NCI-H748 (cell line): Measurements from ENCODE around the gene TMEM129.

Experiments
- DNase-seq: peaks from one replicate; lab custom pipeline; 2025; ENCODE audit not compliant: unreplicated experiment; lab: John Stamatoyannopoulos, UW

Gene TMEM129

GRCh38 chr4:1758306-1759121, 37.4 kb upstream of the TMEM129 start:
- no peak for DNase-seq

DNA sequence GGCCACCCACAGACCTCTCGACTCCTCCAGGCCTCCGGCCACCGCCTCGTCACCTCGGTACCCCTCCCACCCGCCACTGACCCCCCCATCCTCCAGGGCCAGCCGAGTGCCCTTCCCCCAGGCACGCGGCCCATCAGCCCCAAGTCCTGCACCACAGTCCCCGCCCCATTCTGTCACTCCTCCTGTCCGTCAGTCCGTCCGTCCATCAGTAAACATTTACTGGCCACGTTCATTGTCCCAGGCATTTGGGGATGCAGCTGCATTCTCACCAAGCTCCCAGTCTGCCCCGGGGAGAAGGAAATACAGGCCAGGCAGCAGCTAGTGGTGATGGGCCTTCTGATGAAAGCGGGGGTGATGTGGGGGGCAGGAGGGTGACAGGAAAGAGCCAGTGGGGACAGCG, 36.7 kb upstream of the TMEM129 start:
- no peak for DNase-seq

DNA sequence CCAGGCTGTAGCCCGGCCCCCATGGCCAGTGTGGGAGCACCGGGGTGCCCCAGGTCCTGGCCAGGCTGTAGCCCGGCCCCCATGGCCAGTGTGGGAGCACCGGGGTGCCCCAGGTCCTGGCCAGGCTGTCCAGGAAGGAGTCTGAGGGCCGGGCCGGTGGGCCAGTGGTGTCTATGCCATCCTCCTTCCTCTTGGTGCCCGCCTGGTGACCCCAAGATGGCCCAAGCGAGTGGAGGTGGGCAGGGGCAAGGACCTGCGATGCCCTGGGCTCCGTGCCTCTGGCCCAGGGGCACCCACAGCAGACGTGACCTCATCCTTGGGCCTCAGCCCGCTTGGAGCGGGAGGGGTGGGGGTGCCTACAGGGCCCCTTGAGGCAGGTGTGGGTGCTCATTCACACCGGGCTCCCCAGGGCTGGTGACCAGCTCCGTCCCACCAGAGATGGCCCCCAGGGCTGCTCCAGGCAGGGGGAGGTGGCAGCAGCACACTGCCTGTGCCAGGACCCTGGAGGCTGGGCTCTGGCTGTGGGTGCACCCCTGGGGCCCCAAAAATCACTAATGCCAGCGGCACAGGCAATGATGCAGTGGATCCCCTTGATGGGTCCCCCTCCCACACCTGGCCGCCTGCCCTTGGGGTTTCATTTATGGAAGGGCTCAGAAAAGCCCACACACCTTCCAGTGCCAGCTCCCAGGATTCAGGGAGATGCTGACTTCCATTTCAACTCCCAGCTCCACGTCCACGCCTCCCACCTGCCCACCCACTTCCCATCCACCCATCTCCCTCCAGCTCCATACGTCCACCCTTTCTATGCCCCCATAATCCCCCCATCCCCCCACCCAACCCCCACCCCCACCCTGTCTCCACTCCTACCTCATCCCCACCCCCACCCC, 36.0 kb upstream of the TMEM129 start:
- no peak for DNase-seq

DNA sequence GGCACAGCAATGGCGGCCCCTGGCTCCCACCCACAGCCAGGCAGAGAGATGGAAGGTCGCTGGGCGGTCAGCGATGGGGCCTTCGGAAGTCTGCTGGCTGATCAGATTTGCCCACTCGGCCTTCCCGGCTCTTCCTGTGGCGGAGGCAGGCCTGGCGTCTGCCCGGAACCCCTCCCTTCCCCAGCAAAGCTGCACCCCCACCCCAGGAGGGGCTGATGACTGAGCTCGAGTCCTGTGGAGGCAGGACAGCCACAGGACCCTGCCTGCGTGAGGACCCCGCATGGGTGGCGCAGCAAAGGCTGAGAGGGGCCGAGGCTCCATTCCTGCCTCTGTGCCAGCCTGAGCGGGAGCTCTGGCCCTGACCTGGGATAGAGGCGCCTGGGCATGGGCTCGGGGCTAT, 35.0 kb upstream of the TMEM129 start:
- no peak for DNase-seq

DNA sequence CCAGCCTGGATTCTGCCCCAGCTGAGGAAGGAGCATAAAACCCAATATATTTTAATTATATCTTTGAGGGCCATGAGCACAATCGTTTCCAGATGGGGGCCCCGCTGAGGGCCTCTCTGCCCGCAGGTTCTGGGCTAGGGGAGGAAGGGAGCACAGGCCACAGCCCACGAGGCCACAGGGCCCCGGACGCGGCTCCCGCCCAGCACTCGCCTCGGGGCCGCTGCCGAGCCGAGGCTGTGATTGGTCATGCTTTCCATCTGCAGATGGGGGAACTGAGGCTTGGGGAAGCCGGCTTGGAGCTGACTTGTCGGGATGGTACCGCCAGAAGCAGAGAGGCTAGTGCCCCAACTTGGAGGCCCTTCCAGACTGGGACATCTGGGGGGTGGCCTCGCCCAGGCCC, 34.2 kb upstream of the TMEM129 start:
- no peak for DNase-seq

GRCh38 chr4:1754336-1754735, 33.2 kb upstream of the TMEM129 start:
- DNase-seq, result no peak

DNA sequence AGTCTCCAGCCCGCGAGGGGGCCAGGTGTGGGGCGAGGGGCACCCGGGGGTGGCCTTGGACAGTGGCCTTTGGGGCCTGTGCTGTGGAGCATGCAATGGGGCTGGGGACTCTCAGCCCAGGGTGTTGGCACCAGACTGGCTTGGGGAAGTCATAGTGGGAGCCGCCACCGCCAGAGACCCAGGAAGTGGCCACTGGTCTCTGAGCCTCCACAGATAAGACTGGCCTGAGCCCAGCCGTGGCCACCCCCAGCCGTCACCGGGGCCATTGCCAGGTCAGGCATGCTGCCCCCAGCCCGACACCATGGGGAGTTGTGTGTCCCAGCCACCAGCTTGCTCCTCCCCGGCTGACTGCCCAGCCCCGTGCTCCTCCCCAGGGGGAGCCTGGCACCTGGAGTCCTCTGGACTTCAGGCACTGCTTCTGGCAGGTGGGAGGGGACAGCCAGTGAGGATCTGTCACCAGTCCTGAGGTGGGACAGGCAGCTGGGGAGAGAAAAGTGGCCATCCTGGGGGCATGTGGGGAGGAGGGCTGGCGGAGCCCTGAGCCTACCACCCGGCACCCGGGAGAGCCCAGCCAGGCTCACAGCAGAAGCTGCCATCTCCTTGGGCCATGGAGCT, 32.7 kb upstream of the TMEM129 start:
- no peak for DNase-seq

DNA sequence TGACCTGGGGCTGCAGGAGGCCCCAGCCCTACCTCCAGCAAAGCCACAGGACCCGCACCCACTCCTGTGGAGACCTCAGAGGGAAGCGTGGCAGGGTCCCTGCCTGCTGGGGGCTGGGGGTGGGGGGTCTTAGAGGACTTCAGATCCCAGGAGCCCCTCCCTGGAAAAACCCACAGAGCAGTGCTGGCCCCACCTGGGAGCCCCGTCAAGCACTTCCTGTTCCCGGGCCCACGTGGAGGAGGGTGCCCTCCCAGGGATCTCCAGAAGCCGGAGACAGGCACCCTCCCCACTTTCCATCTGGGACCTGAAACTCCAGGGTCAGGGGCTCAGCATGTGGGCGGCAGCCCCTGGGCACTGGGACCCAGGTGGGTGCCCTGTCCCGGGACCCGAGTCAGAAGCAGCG, 32.2 kb upstream of the TMEM129 start:
- DNase-seq, result no peak

GRCh38 chr4:1752284-1753041, 31.3 kb upstream of the TMEM129 start:
- no peak for DNase-seq

DNA sequence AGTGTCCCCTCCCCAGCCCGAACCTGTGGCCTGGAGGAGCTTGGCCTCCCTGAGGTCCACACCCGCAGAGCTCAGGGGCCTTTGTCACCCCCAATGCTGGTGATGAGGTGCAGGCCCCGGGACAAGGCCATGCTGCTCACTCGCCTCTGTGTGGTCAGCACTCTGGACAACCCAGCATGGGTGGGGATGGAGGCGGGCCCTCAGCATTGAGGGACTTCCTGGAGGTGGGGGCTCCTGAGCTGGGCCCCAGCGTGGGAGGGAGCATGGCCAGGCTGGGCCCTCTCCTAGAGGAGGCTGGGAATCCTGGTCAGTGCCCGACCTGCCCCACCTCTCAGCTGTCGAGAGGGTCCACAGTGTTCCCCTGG, 30.8 kb upstream of the TMEM129 start:
- no peak for DNase-seq

DNA sequence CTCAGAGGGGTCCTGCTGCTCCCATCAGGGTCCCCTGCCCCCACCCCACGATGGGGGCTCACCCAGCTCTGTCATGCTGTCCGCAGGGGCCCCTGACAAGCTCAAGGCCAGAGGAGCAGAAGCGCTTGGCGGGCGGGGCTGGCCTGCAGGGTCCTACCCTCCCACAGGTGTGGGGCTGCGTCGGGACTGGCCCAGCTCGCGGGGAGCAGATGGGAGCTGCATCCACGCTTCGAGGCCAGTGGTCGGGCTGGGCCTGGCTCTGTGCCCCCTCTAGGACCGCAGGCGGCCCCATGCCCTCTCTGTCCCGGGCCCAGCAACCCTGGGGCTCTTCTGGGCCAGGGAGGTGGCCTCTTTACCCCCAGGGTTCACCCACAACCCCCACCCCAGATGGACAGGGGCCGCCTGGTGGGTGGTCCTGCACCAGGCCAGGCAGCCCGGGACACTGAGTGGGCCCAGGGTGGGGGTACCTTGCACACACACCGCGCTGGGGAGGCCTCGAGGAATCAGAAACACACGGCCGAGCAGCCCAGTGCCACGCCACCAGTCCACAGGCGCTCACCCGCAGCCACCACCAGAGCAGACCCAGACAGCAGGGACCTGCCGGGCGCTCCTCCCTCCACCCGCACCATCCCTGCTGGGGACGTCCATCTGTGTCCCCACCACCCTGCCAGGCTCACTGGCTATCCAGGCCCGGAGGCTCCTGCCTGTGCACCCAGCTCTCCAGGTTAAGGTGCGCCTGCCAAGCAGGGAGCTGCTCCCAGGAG, 30.2 kb upstream of the TMEM129 start:
- no peak for DNase-seq

- no peak for DNase-seq
Measured at GRCh38 chr4:1750381-1751154, 29.4 kb upstream of the TMEM129 start.

GRCh38 chr4:1749826-1750225, 28.7 kb upstream of the TMEM129 start:
- no peak for DNase-seq

DNA sequence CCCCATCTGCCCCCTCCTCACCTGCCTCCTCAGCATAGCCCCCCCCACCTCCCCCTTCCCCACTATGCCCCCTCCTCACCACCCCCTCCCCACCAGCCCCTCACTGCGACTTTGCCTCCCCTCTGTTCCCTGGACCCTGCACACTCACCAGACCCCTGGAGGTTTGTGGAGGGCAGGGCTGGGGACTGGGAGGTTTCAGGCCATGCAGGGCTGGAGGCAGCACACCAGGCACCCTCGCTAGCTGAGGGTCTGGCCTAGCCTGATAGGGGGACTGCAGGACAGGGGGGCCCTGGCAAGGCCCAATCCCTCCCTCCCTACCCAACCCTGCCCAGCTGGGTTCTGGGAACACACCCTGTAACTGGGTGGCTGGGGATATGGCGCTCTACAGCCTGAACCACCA, 28.2 kb upstream of the TMEM129 start:
- no peak for DNase-seq

DNA sequence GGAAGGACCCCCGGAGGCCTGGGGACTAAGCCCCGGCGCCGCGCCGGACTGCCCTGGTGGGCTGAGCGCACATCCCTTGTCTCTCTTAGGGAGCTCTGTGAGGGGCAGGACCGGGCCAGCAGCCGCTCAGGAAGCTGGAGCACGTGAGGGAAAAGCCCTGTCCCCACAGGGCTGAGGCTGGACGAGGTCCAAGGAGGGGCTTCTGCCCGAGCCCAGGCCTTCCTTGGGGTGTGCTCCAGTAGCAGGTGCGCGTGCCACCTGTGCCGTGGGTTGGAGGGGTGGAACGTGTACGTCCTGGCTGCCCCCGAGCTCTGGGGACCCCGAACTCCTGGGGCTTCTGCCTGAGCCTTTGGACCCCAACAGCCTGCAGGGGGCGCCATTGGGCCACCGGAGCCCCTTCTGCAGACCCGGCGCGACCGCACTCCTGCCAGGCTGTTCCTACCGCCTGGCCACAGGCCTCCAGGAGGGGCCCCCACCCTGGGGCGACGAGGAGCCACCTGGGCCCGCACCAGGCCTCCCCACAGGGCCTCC, 27.4 kb upstream of the TMEM129 start:
- peak; percentile 49 for DNase-seq

- no peak for DNase-seq
Measured at GRCh38 chr4:1747603-1747967, 26.5 kb upstream of the TMEM129 start.

DNA sequence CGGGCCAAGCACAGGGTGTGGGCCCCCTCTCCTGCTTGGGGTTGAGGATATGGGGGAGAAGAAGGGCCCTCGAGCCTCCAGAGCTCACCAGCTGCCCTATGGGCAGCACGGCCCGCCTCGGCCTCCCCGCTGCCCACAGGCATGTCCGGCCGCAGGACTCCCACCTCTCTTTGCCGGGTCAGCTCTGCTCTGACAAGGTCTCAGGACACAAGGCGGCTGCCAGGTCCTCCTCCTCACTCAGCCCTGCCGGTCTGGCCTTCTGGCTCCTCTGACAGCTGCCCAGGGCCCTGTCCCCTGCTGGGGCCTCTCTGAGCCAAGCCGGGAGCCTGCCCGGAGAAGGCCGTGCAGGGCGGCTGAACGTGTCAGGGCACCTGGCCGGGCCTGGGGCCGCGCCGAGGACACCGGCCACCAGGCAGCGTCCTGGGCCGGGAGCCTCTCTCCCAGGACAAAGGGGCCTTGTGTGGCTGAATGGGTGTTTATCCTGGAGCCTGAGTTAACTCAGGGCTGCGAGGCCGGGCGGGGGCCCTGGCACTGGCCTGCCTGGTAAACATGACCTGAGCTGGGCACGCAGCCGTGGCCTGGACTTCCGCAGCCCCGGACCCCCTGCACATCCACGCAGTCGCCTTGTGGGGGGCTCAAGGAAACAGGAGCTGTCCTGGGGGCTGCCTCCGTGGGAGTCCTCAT, 25.9 kb upstream of the TMEM129 start:
- DNase-seq, result no peak

GRCh38 chr4:1746265-1746691, 25.2 kb upstream of the TMEM129 start:
- peak; percentile 44 for DNase-seq

DNA sequence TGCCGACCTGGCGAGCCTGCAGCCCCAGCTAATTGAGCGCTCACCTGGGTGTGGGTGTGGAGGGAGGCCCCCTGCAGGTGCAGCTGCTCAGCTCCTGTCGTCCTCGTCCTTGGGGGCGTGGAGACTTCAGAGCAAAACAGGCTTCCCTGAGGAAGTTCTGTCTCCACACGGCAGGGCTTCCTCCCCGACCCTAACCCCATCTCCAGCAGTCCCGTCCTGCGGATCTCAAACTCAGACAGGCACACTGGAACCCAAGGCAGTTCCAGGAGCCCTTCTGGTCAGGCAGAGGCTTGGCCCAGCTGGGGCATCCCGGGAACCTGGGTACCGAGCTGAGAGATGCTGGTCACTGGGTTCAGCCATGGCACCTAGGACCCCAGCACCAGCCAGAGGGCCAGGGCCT, 24.6 kb upstream of the TMEM129 start:
- DNase-seq, result no peak
